Mesenchymal stem cell (in vitro differentiated cells and primary cell): ENCODE results near the gene POMP.

ENCODE experiments used
- DNase-seq: peaks from one replicate; pipeline ENCODE4 v3.0.0-alpha.2; 2013
- H2AFZ ChIP-seq: one replicate; pipeline ENCODE4 v1.6.1; 2013; ENCODE audit warnings: low read depth, mild to moderate bottlenecking, control low read depth, inconsistent platforms, low read length, moderate library complexity
- H2AK5ac ChIP-seq: 2 replicates; pipeline ENCODE4 v1.6.1; 2013; ENCODE audit warnings: low read length, moderate library complexity, mild to moderate bottlenecking, inconsistent platforms; ENCODE audit not compliant: severe bottlenecking
- H2BK120ac ChIP-seq: one replicate; pipeline ENCODE4 v1.6.1; 2013; ENCODE audit warnings: low read depth, mild to moderate bottlenecking, inconsistent platforms, low read length, moderate library complexity
- H2BK12ac ChIP-seq, 2 experiments: one replicate each; pipeline ENCODE4 v1.6.1; 2013; ENCODE audit warnings: inconsistent platforms in 2 of 2, low read length in 2 of 2, mild to moderate bottlenecking in 2 of 2, moderate library complexity in 2 of 2, control low read depth in 1 of 2
- H2BK15ac ChIP-seq: one replicate; pipeline ENCODE4 v1.6.1; 2013; ENCODE audit warnings: mild to moderate bottlenecking, low read depth, inconsistent platforms; ENCODE audit not compliant: poor library complexity, severe bottlenecking
- H2BK5ac ChIP-seq: 2 replicates; pipeline ENCODE4 v1.6.1; 2013; ENCODE audit warnings: low read depth, mild to moderate bottlenecking, low read length, control low read depth, inconsistent platforms; ENCODE audit not compliant: poor library complexity, severe bottlenecking
- H3K14ac ChIP-seq, 2 experiments: one replicate each; pipeline ENCODE4 v1.6.1; 2013; ENCODE audit warnings: inconsistent platforms in 2 of 2, low read length in 2 of 2, control low read depth in 1 of 2, mild to moderate bottlenecking in 1 of 2, moderate library complexity in 1 of 2
- H3K18ac ChIP-seq, 2 experiments: one replicate each; pipeline ENCODE4 v1.6.1; 2013; ENCODE audit warnings: inconsistent platforms in 2 of 2, low read length in 2 of 2, control low read depth in 1 of 2, low read depth in 1 of 2, mild to moderate bottlenecking in 1 of 2
- H3K23ac ChIP-seq, 2 experiments: one replicate each; pipeline ENCODE4 v1.6.1; 2013; ENCODE audit warnings: inconsistent platforms in 2 of 2, low read length in 2 of 2, mild to moderate bottlenecking in 2 of 2, moderate library complexity in 2 of 2, control low read depth in 1 of 2
- H3K27ac ChIP-seq: 2 replicates; pipeline ENCODE4 v1.5.1; 2013; ENCODE audit warnings: mild to moderate bottlenecking, moderate library complexity, low read length, control low read depth, inconsistent platforms; ENCODE audit not compliant: poor library complexity, severe bottlenecking
- H3K27me3 ChIP-seq, 2 experiments: 2 replicates each; pipeline versions ENCODE4 v1.6.1 to v1.7.0; 2013; ENCODE audit warnings: low read length in 2 of 2, mild to moderate bottlenecking in 2 of 2, moderate library complexity in 2 of 2, control low read depth in 1 of 2, inconsistent platforms in 1 of 2; ENCODE audit not compliant: control insufficient read depth in 1 of 2, insufficient read depth in 1 of 2
- H3K36me3 ChIP-seq, 2 experiments: 2 replicates each; pipeline versions ENCODE4 v1.6.1 to v1.7.0; 2013; ENCODE audit warnings: low read length in 2 of 2, control low read depth in 1 of 2, inconsistent platforms in 1 of 2, low read depth in 1 of 2, mild to moderate bottlenecking in 1 of 2; ENCODE audit not compliant: insufficient read depth in 2 of 2, control insufficient read depth in 1 of 2
- H3K4ac ChIP-seq, 2 experiments: one replicate each; pipeline ENCODE4 v1.6.1; 2013; ENCODE audit warnings: inconsistent platforms in 2 of 2, low read length in 2 of 2, mild to moderate bottlenecking in 2 of 2, moderate library complexity in 2 of 2, control low read depth in 1 of 2, low read depth in 1 of 2
- H3K4me1 ChIP-seq: 2 replicates; pipeline ENCODE4 v1.6.1; 2013; ENCODE audit warnings: low read depth, low read length, control low read depth; ENCODE audit not compliant: control insufficient read depth, insufficient read depth
- H3K4me2 ChIP-seq: 2 replicates; pipeline ENCODE4 v1.6.1; 2013; ENCODE audit warnings: low read length, mild to moderate bottlenecking, inconsistent platforms; ENCODE audit not compliant: poor library complexity, severe bottlenecking
- H3K4me3 ChIP-seq, 2 experiments: 2 replicates each; pipeline versions ENCODE4 v1.5.1 to v1.7.0; 2013; ENCODE audit warnings: low read length in 2 of 2, mild to moderate bottlenecking in 2 of 2, control low read depth in 1 of 2, low read depth in 1 of 2; ENCODE audit not compliant: insufficient read depth in 1 of 2
- H3K79me1 ChIP-seq: replicated peaks from 2 replicates; pipeline ENCODE4 v1.6.1; 2013; ENCODE audit warnings: mild to moderate bottlenecking, control low read depth, low read length, inconsistent platforms; ENCODE audit not compliant: poor library complexity, severe bottlenecking
- H3K9ac ChIP-seq: 2 replicates; pipeline ENCODE4 v1.7.0; 2013; ENCODE audit warnings: mild to moderate bottlenecking, low read length, moderate library complexity
- H3K9me3 ChIP-seq: 2 replicates; pipeline ENCODE4 v1.7.0; 2013; ENCODE audit warnings: mild to moderate bottlenecking, low read length; ENCODE audit not compliant: control insufficient read depth
- H4K8ac ChIP-seq: one replicate; pipeline ENCODE4 v1.6.1; 2013; ENCODE audit warnings: inconsistent platforms, mild to moderate bottlenecking, low read length, moderate library complexity
- H4K91ac ChIP-seq: one replicate; pipeline ENCODE4 v1.6.1; 2013; ENCODE audit warnings: mild to moderate bottlenecking, low read length, inconsistent platforms
- WGBS: methylation state at CpG from one replicate; pipeline ENCODE4 v1.1.7; 2013; ENCODE audit warnings: mixed read lengths; 5-methylcytosine and 5-hydroxymethylcytosine counted together

Gene POMP

DNA sequence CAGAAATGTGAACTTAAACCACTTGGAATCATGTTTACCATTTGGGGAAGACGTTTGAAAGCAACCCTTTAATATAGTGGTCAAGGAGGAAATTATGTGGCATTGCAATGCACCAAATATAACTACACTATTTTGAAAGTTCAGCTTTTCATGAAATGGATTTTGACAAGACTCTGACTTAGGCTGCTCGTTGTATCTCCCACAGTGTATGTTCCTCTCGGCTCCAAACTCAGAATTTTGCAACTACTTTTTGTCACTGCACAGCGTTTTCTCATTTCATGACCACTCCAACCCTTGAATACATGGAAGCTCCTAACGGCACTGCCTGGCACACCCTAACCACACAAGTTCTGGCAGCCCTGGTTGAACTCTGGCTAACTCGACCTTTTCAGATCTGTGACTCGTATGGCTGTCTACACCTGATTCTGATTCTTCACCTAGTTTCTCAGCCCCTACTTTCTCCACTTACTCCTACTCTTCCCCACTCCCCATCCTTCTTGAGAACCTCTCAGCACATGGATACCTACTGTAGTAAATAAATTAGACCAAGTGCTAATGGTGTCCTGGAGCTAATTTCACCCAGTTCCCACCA lies 7.0 kb upstream of the POMP start:
- H2BK12ac ChIP-seq: no peak overlapping the region

DNA sequence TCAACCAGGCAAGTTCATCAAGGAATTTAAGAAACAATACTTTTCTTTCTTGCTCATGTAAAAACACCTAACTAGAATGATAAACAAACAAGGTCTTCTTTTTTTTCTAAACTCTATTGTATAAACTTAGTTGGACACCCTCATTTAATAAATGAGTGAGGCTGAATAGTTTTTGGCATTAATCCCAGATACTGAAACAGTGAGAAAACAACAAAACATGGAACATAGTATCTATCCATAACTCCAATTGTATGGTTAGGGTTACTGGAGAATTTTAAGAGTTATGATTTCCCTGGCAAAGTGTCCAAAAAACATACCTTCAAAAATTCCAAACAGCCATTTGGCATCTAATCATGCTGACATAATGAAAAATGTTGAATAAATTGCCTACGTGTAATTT lies 5.8 kb upstream of the POMP start:
- Histone ChIP-seq H3K4me1 (peaks cover 2% of the 10 kb centered on the region), H3K9ac (no peak overlapping the region), H2AK5ac (no peak overlapping the region), H3K27ac (no peak overlapping the region), H3K27me3 (no peaks in the 10 kb centered on the region), H4K8ac (no peak overlapping the region), H3K4me2 (no peak overlapping the region), H3K14ac (no peak overlapping the region), H2BK12ac (no peak overlapping the region), H2AFZ (no peak overlapping the region), H3K9me3 (no peaks in the 10 kb centered on the region), H2BK120ac (no peak overlapping the region), H3K79me1 (peaks cover 16% of the 10 kb centered on the region), H2BK5ac (no peak overlapping the region), H3K4ac (no peak overlapping the region), H2BK15ac (no peak overlapping the region), H3K4me3 (no peak overlapping the region), H3K23ac (no peak overlapping the region), H3K36me3 (no peaks in the 10 kb centered on the region), H4K91ac (no peak overlapping the region), H3K18ac (no peak overlapping the region)
- DNase-seq: no peak
- WGBS: no CpG with 5 or more reads among the region's 1 CpG

More for the DNA sequence above, 7.0 kb upstream of the POMP start:
- no peak overlapping the region for H3K14ac ChIP-seq
- no peak for DNase-seq
- no peaks in the 10 kb centered on the region for H3K36me3 ChIP-seq
- H3K4me1 ChIP-seq: no peaks in the 10 kb centered on the region
- no peak overlapping the region for H4K8ac ChIP-seq
- H2AFZ ChIP-seq: no peak overlapping the region
- no peak overlapping the region for H3K9ac ChIP-seq
- no peak overlapping the region for H3K23ac ChIP-seq
- no peak overlapping the region for H3K27ac ChIP-seq
- H3K27me3 ChIP-seq: no peaks in the 10 kb centered on the region
- H2BK120ac ChIP-seq: no peak overlapping the region
- H3K4ac ChIP-seq: no peak overlapping the region
- H3K4me3 ChIP-seq: no peak overlapping the region
- no peak overlapping the region for H2BK15ac ChIP-seq
- H3K4me2 ChIP-seq: no peak overlapping the region
- 91% methylated on average over 6 of the region's 7 CpGs for WGBS
- peaks cover 15% of the 10 kb centered on the region for H3K79me1 ChIP-seq
- H4K91ac ChIP-seq: no peak overlapping the region
- H3K9me3 ChIP-seq: no peaks in the 10 kb centered on the region
- no peak overlapping the region for H2BK5ac ChIP-seq
- H3K18ac ChIP-seq: peak overlapping the region in 1 of 2 experiments; percentile 18
- no peak overlapping the region for H2AK5ac ChIP-seq

DNA sequence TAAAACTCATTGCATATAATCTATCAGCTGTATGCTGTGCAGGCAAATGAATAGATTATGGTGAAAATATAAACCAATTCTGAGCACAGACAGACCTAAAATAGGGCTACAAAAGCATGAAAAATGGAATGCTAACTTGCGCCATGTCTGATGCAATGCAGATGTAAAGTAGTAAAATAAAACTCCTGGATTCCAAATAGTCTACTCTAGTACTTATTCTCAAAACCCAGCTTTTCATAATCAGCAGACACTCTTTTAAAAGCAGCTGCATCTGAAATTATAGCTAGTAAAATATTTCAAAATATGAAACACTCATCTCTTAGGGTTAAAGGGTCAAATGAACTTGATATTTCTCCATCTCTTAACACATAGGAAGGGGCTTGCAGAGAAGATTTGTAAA lies 4.7 kb upstream of the POMP start:
- Histone ChIP-seq H2AFZ (no peak overlapping the region), H3K4me1 (peaks cover 2% of the 10 kb centered on the region)
- WGBS: no CpG with 5 or more reads among the region's 1 CpG

DNA sequence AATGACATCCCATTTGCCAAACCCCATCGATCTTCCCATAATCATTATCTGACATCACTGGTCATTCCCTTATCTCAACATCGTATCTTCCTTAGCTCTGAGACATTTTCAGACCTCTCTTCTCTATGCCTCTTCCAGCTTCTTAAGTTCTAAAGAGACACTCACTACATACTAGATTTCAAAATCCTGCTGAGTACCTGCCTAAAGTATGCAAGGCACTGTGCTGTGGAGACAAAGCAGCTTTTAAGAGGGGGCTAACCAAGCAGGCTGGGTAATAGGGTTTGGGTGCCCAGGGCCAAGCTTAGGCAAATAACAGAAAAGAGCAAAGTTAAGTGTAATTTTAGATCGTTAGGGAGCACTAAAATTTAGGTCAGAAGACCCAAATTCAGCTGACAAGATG lies 3.4 kb upstream of the POMP start:
- Histone ChIP-seq H2BK120ac (no peak overlapping the region), H3K18ac (no peak overlapping the region), H2BK15ac (no peak overlapping the region), H2AFZ (no peak overlapping the region), H3K14ac (no peak overlapping the region), H3K4me1 (peaks cover 4% of the 10 kb centered on the region), H3K4me3 (no peak overlapping the region), H4K91ac (no peak overlapping the region), H2AK5ac (no peak overlapping the region), H2BK12ac (no peak overlapping the region), H3K36me3 (peaks cover 0 to 5% of the 10 kb centered on the region in 2 experiments), H3K4me2 (no peak overlapping the region), H2BK5ac (no peak overlapping the region), H3K27me3 (no peaks in the 10 kb centered on the region), H4K8ac (no peak overlapping the region), H3K23ac (no peak overlapping the region), H3K79me1 (peaks cover 16% of the 10 kb centered on the region), H3K27ac (no peak overlapping the region), H3K9ac (peak overlapping the region; percentile 31), H3K4ac (no peak overlapping the region), H3K9me3 (no peaks in the 10 kb centered on the region)
- DNase-seq: peak; percentile 63
- WGBS: 60% methylated on average over 3 of the region's 3 CpGs

More for the DNA sequence above, 4.7 kb upstream of the POMP start:
- H3K4me3 ChIP-seq: no peak overlapping the region
- no peak overlapping the region for H2AK5ac ChIP-seq
- H2BK120ac ChIP-seq: no peak overlapping the region
- H3K23ac ChIP-seq: no peak overlapping the region
- H3K14ac ChIP-seq: no peak overlapping the region
- H4K91ac ChIP-seq: no peak overlapping the region
- DNase-seq: no peak
- H3K27me3 ChIP-seq: no peaks in the 10 kb centered on the region
- no peak overlapping the region for H2BK15ac ChIP-seq
- no peak overlapping the region for H2BK5ac ChIP-seq
- no peak overlapping the region for H2BK12ac ChIP-seq
- H3K79me1 ChIP-seq: peaks cover 16% of the 10 kb centered on the region
- H3K9ac ChIP-seq: no peak overlapping the region
- no peak overlapping the region for H3K18ac ChIP-seq
- H4K8ac ChIP-seq: no peak overlapping the region
- no peak overlapping the region for H3K4me2 ChIP-seq
- H3K36me3 ChIP-seq: no peaks in the 10 kb centered on the region
- no peak overlapping the region for H3K27ac ChIP-seq
- H3K9me3 ChIP-seq: no peaks in the 10 kb centered on the region
- no peak overlapping the region for H3K4ac ChIP-seq
